ENCODE results near the gene SLC37A2.
A peak's percentile ranks its signal among the peaks of the same experiment; 100 is the strongest.

Gene SLC37A2

DNA sequence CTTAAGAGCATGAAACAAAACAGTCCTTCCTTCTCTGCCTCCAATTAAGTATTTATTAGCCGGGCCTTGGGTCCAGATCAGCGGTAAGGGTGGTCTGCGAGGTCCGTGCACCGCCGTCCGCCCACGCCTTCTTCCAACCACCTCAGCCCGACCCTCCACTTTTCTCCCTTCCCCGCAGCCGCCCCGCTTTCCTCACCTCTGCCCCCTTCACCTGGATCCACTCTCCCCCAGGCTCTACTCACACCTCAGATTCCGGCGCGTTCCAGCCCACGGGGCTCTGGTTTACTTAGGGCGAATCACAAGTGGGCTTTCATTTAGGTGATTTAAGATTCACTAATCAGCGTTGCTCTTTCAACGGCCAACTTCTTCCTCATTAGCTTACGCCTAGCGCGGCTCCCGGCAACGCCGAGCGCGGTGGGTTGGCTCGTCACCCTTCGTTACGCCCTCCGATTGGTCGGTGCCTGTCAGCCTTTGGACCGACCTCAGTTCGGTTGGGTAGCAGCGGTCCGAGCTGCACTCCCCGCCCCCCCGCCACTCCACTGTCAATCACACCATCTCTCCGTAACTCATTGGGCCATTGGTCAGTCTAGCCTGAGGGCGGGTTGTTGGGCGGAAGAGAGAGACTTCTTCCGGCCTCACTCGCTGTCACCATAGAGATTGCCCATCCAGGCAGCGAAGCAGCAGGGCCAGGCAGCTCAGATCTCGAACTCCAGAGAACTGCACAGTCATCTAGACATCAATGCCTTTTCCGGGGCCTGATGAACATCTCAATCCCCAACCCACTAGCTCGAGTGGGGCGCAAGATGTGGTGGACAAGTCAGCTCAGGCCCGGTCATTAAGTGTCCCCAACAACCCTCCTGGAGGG is 48.5 kb downstream of the SLC37A2 start, which contains the start of gene TMEM218:
Gene TMEM218, minus strand, starts transcription at position 284 of the 865 bp plus-strand sequence. CDS start 9,385 bp downstream, outside the sequence.
- Histone ChIP-seq H3K9me2 (replicated peaks; ENCODE audit: control insufficient read depth, low read length) (no peaks in the 10 kb centered on the region), H3K27ac (ENCODE audit: low read depth, low read length) (peak within 1 kb of the TSS; percentile 56), H3K4me2 (ENCODE audit: low read length) (peak within 1 kb of the TSS; percentile 91), H3K4me1 (ENCODE audit: control insufficient read depth, low read length) (peaks cover 13% of the 10 kb centered on the region), H3K36me3 (ENCODE audit: control insufficient read depth, low read length) (peaks cover 10% of the 10 kb centered on the region; the same call in 1 of the 2 replicates), H3K79me2 (ENCODE audit: control insufficient read depth, low read length) (peaks cover 15% of the 10 kb centered on the region), H3K27me3 (ENCODE audit: control insufficient read depth, low read length) (no peaks in the 10 kb centered on the region), H3F3A (ENCODE audit: control insufficient read depth, insufficient read depth) (no peaks in the 10 kb centered on the region), H3K9me3 (ENCODE audit: control insufficient read depth, insufficient read depth, low read length) (peaks cover 13% of the 10 kb centered on the region; the same call in 1 of the 2 replicates), H3K4me3 (ENCODE audit: low read length) (peak within 1 kb of the TSS; percentile 97), H4K20me1 (ENCODE audit: control insufficient read depth, insufficient read depth, low read depth, low read length) (no peaks in the 10 kb centered on the region)
- TF ChIP-seq, protein P1, sequence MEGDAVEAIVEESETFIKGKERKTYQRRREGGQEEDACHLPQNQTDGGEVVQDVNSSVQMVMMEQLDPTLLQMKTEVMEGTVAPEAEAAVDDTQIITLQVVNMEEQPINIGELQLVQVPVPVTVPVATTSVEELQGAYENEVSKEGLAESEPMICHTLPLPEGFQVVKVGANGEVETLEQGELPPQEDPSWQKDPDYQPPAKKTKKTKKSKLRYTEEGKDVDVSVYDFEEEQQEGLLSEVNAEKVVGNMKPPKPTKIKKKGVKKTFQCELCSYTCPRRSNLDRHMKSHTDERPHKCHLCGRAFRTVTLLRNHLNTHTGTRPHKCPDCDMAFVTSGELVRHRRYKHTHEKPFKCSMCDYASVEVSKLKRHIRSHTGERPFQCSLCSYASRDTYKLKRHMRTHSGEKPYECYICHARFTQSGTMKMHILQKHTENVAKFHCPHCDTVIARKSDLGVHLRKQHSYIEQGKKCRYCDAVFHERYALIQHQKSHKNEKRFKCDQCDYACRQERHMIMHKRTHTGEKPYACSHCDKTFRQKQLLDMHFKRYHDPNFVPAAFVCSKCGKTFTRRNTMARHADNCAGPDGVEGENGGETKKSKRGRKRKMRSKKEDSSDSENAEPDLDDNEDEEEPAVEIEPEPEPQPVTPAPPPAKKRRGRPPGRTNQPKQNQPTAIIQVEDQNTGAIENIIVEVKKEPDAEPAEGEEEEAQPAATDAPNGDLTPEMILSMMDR (IDR thresholded peaks at IDR 0.05; ENCODE audit: low read depth, low read length, poor library complexity, severe bottlenecking) = no peak
- TF ChIP-seq EZH2phosphoT487 (IDR thresholded peaks at IDR 0.05; ENCODE audit: borderline replicate concordance, low read length) = no peak

DNA sequence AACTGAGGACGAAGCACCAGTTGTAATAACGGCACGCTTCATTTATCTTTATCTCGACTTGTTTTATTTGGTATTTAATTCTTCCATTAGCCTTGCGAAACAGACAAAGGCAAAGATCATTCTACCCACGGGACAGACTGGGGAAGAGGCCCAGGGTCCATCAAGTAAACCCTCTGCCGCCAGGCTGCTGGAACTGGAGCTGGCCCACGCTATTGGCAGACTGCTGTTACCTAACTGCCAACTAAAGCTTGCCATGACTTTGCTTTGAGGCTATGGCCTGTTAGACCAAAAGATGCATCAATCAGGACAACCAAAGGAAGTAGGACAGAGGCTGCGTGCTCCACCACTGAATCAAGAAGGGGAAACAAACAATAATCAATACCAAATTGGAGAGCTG is 49.1 kb downstream of the SLC37A2 start:
- peaks cover 9% of the 10 kb centered on the region; the same call in 1 of the 2 replicates for H3K36me3 ChIP-seq (ENCODE audit: control insufficient read depth, low read length)
- no peaks in the 10 kb centered on the region for H3F3A ChIP-seq (ENCODE audit: control insufficient read depth, insufficient read depth)
- H3K4me3 ChIP-seq (ENCODE audit: low read length) = peak overlapping the region; percentile 97
- H3K4me1 ChIP-seq (ENCODE audit: control insufficient read depth, low read length) = peaks cover 13% of the 10 kb centered on the region
- H3K9me2 ChIP-seq (replicated peaks; ENCODE audit: control insufficient read depth, low read length) = no peaks in the 10 kb centered on the region
- no peaks in the 10 kb centered on the region for H3K27me3 ChIP-seq (ENCODE audit: control insufficient read depth, low read length)
- peaks cover 13% of the 10 kb centered on the region; the same call in 1 of the 2 replicates for H3K9me3 ChIP-seq (ENCODE audit: control insufficient read depth, insufficient read depth, low read length)
- peak overlapping the region; percentile 91 for H3K4me2 ChIP-seq (ENCODE audit: low read length)
- H3K27ac ChIP-seq (ENCODE audit: low read depth, low read length) = no peak overlapping the region
- TF ChIP-seq, protein P1 (IDR thresholded peaks at IDR 0.05; ENCODE audit: low read depth, low read length, poor library complexity, severe bottlenecking) = no peak
- no peak for TF ChIP-seq EZH2phosphoT487 (IDR thresholded peaks at IDR 0.05; ENCODE audit: borderline replicate concordance, low read length)
- peaks cover 15% of the 10 kb centered on the region for H3K79me2 ChIP-seq (ENCODE audit: control insufficient read depth, low read length)
- H4K20me1 ChIP-seq (ENCODE audit: control insufficient read depth, insufficient read depth, low read depth, low read length) = no peaks in the 10 kb centered on the region

DNA sequence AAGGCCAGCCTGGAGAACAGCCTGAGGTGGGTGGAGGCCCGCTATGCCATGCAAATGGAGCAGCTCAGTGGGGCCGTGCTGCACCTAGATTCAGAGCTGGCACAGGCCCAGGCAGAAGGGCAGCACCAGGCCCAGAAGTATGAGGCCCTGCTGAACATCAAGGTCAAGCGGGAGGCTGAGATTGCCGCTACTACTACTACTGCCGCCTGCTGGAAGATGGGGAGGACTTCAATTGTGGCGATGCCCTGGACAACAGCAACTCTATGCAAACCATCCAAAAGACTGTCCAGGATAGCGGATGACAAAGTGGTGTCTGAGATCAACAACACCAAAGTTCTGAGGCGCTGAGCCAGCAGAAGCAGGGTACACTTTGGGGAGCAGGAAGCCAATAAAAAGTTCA is 51.4 kb downstream of the SLC37A2 start:
- Histone ChIP-seq H3K79me2 (ENCODE audit: control insufficient read depth, low read length) (peaks cover 15% of the 10 kb centered on the region), H3K4me1 (ENCODE audit: control insufficient read depth, low read length) (peaks cover 13% of the 10 kb centered on the region), H3K4me2 (ENCODE audit: low read length) (no peak overlapping the region), H3K36me3 (ENCODE audit: control insufficient read depth, low read length) (peaks cover 9% of the 10 kb centered on the region; the same call in 1 of the 2 replicates), H3K27me3 (ENCODE audit: control insufficient read depth, low read length) (peaks cover 2% of the 10 kb centered on the region; the same call in 1 of the 2 replicates), H3K9me3 (ENCODE audit: control insufficient read depth, insufficient read depth, low read length) (peaks cover 13% of the 10 kb centered on the region; the same call in 1 of the 2 replicates), H3K27ac (ENCODE audit: low read depth, low read length) (no peak overlapping the region), H3F3A (ENCODE audit: control insufficient read depth, insufficient read depth) (no peaks in the 10 kb centered on the region), H3K9me2 (replicated peaks; ENCODE audit: control insufficient read depth, low read length) (no peaks in the 10 kb centered on the region), H4K20me1 (ENCODE audit: control insufficient read depth, insufficient read depth, low read depth, low read length) (no peaks in the 10 kb centered on the region), H3K4me3 (ENCODE audit: low read length) (no peak overlapping the region)
- TF ChIP-seq EZH2phosphoT487 (IDR thresholded peaks at IDR 0.05; ENCODE audit: borderline replicate concordance, low read length) = no peak
- TF ChIP-seq, protein P1 (IDR thresholded peaks at IDR 0.05; ENCODE audit: low read depth, low read length, poor library complexity, severe bottlenecking) = no peak
